ENCODE data around the gene XPOT.

The XPOT gene

GRCh38 chr12:64497903-64498302, 93.7 kb downstream of the XPOT start:
- no peak for TF ChIP-seq CTCF (IDR thresholded peaks at IDR 0.05; ENCODE audit: poor library complexity, severe bottlenecking)
- DNase-seq (ENCODE audit: low spot score) = no peak
- Histone ChIP-seq H3K4me1 (ENCODE audit: insufficient read depth, poor library complexity, severe bottlenecking) (no peaks in the 10 kb centered on the region), H3K27me3 (ENCODE audit: insufficient read depth, poor library complexity, severe bottlenecking) (no peaks in the 10 kb centered on the region), H3K4me3 (ENCODE audit: severe bottlenecking) (no peak overlapping the region), H3K27ac (ENCODE audit: poor library complexity, severe bottlenecking) (no peak overlapping the region), H3K36me3 (ENCODE audit: low read depth) (peaks cover 88% of the 10 kb centered on the region), H3K9me3 (ENCODE audit: severe bottlenecking) (no peaks in the 10 kb centered on the region)
- ATAC-seq (ENCODE audit: low read depth) = no peak

- no peak overlapping the region for H3K4me3 ChIP-seq (ENCODE audit: severe bottlenecking)
- H3K36me3 ChIP-seq (ENCODE audit: low read depth) = peaks cover 68% of the 10 kb centered on the region
Observed at GRCh38 chr12:64500394-64500793, 96.2 kb downstream of the XPOT start.

More at GRCh38 chr12:64500394-64500793, 96.2 kb downstream of the XPOT start:
- no peak overlapping the region for H3K27ac ChIP-seq (ENCODE audit: poor library complexity, severe bottlenecking)
- no peak for TF ChIP-seq CTCF (IDR thresholded peaks at IDR 0.05; ENCODE audit: poor library complexity, severe bottlenecking)
- H3K4me1 ChIP-seq (ENCODE audit: insufficient read depth, poor library complexity, severe bottlenecking) = no peaks in the 10 kb centered on the region
- no peaks in the 10 kb centered on the region for H3K27me3 ChIP-seq (ENCODE audit: insufficient read depth, poor library complexity, severe bottlenecking)
- H3K9me3 ChIP-seq (ENCODE audit: severe bottlenecking) = no peaks in the 10 kb centered on the region
- no peak for ATAC-seq (ENCODE audit: low read depth)
- DNase-seq (ENCODE audit: low spot score) = no peak
